K562 (cell line): Measurements from ENCODE around the gene ZNF106. TPM values are rescaled to one million over a fixed set of nuclear protein-coding genes. Genes with fewer than 3 reads are reported as not detected.

Source experiments
- CREB3 ChIP-seq: fragments of 450-650 bp; conservative IDR thresholded peaks from 2 replicates; pipeline ENCODE4 v1.6.1; 2016; ENCODE audit warnings: missing genetic modification characterization, low read depth, mild to moderate bottlenecking, missing compliant biosample characterization, moderate library complexity
- E2F6 ChIP-seq, 2 experiments: IDR thresholded peaks; 2 replicates each; pipeline ENCODE4 v1.6.1; 2011; ENCODE audit warnings: borderline replicate concordance in 1 of 2, control low read depth in 1 of 2, low read depth in 1 of 2, low read length in 1 of 2, mild to moderate bottlenecking in 1 of 2, mixed read lengths in 1 of 2, moderate library complexity in 1 of 2; ENCODE audit not compliant: insufficient read depth in 1 of 2, insufficient read length in 1 of 2, poor library complexity in 1 of 2, severe bottlenecking in 1 of 2; ENCODE audit errors: extremely low read depth in 1 of 2
- KDM5B ChIP-seq: fragments of 200-600 bp; sonication (generic); IDR thresholded peaks from 2 replicates; pipeline ENCODE4 v1.6.1; 2012; ENCODE audit warnings: low read depth, mild to moderate bottlenecking, moderate library complexity, low read length, control low read depth, inconsistent platforms; ENCODE audit not compliant: insufficient replicate concordance
- POLR2AphosphoS5 ChIP-seq: IDR thresholded peaks from 2 replicates; pipeline ENCODE4 v1.6.1; 2011; ENCODE audit warnings: mild to moderate bottlenecking, low read depth, low read length, moderate library complexity; ENCODE audit not compliant: control insufficient read depth, insufficient read depth
- POLR2B ChIP-seq: fragments of 450-650 bp; IDR thresholded peaks from 2 replicates; pipeline ENCODE4 v1.6.1; 2018; ENCODE audit warnings: low read depth; ENCODE audit not compliant: partially characterized antibody
- SMAD1 ChIP-seq: fragments of 150-350 bp; IDR thresholded peaks from 2 replicates; pipeline ENCODE4 v1.6.1; 2014; ENCODE audit warnings: low read length, low read depth; ENCODE audit not compliant: partially characterized antibody
- polyA plus RNA-seq, 8 experiments: library from polyadenylated mRNA; depleted of rRNA in 4 of 8; stranded (reverse) in 5 of 8; unstranded in 3 of 8; fragments of >200 nt; fragmentation: Nextera tagmentation in 2 of 8; fragmentation: Illumina TruSeq in 1 of 8; extraction: Ambion mirVana in 2 of 8; extraction: Trizol in 1 of 8; gene quantifications; 2 replicates each; pipeline versions ENCODE4 v1.2.1 to v1.2.3, GENCODE V29; 2011 to 2014; ENCODE audit warnings: inconsistent platforms in 1 of 8, missing spikeins in 1 of 8
- total RNA-seq, 7 experiments: library from RNA; depleted of rRNA in 6 of 7; stranded (reverse); fragments of >200 nt in 6 of 7; fragmentation: Illumina TruSeq in 2 of 7; extraction: Trizol in 2 of 7; gene quantifications; 2 replicates each; pipeline versions ENCODE4 v1.2.1 to v1.2.3, GENCODE V29; 2011 to 2021; ENCODE audit warnings: low replicate concordance in 1 of 7

ZNF106 gene
- total and polyA plus RNA-seq, 9 of the 15 experiments (the other 6 are each of a cell fraction or from before 2014, with no cell fraction given): 14.4 to 55.3 (median 33.7) TPM

- peak; percentile 56; the same call in 1 of the 2 replicates for TF ChIP-seq CREB3
- peak; percentile 55 for TF ChIP-seq SMAD1
- TF ChIP-seq POLR2AphosphoS5: peak; percentile 72
- peak; percentile 81 for TF ChIP-seq POLR2B
- TF ChIP-seq E2F6 (IDR thresholded peaks at IDR 0.05; ENCODE audit: borderline replicate concordance in 1 of 2, extremely low read depth in 1 of 2, insufficient read depth in 1 of 2, insufficient read length in 1 of 2, low read depth in 1 of 2, low read length in 1 of 2, poor library complexity in 1 of 2, severe bottlenecking in 1 of 2): peak in 1 of 2 experiments; percentile 61
- TF ChIP-seq KDM5B: peak; percentile 85
Observed at GRCh38 chr15:42490671-42491538, at the start of gene ZNF106 (continued).
